Colonic mucosa (tissue), 4 donors: ENCODE data around the gene TCF7L1. TPM values are rescaled to one million over a fixed set of nuclear protein-coding genes. Genes with fewer than 3 reads are reported as not detected.

Experiments used
- DNase-seq: peaks from one replicate; pipeline ENCODE4 v3.0.0-alpha.2; 2020
- H3K27ac ChIP-seq: fragments of 200-600 bp; one replicate; pipeline ENCODE4 v1.8.0; 2021
- H3K27me3 ChIP-seq: fragments of 200-600 bp; one replicate; pipeline ENCODE4 v1.8.0; 2021
- H3K36me3 ChIP-seq: fragments of 200-600 bp; one replicate; pipeline ENCODE4 v1.8.0; 2021
- H3K4me1 ChIP-seq: fragments of 200-600 bp; one replicate; pipeline ENCODE4 v1.8.0; 2021; ENCODE audit warnings: mild to moderate bottlenecking
- H3K4me3 ChIP-seq: fragments of 200-600 bp; one replicate; pipeline ENCODE4 v1.8.0; 2021
- H3K9ac ChIP-seq, 2 donors: one replicate each; pipeline ENCODE4 v1.7.0; 2013; ENCODE audit warnings: control low read depth in 2 of 2, low read depth in 2 of 2, low read length in 2 of 2
- H3K9me3 ChIP-seq: fragments of 200-600 bp; one replicate; pipeline ENCODE4 v1.8.0; 2021
- CTCF ChIP-seq: fragments of 200-600 bp; IDR thresholded peaks from one replicate; pipeline ENCODE4 v1.8.0; 2022; ENCODE audit warnings: antibody characterized with exemption, mild to moderate bottlenecking
- intact Hi-C: fragments of 100-400 bp; cut with DNase I; formaldehyde crosslinking; loops from one replicate; pipeline ENCODE4 v1.14.1; 2022
- total RNA-seq, 2 donors: library from RNA; stranded (reverse); fragmentation: NEBNext Ultra II Directional in 1 of 2; extraction: Animal tissue kit (Norgen Biotek cat#: 25700) in 1 of 2; gene quantifications; one replicate each; pipeline ENCODE4 v1.2.1, GENCODE V29; 2021
- donor health status: healthy.
- donor health status: DM: no; HTN: no; CAD: no.
- donor health status: DM: no; HTN: no; CAD: no.

TCF7L1 gene
- total RNA-seq, 2 donors from 2014 or later = 0.99 to 3.2 TPM

- TF ChIP-seq CTCF = no peak
- Histone ChIP-seq H3K4me1 (peaks cover 4% of the 10 kb centered on the region), H3K36me3 (no peaks in the 10 kb centered on the region), H3K9ac (peak within 1 kb of the TSS; percentile 89 to 99), H3K4me3 (peak within 1 kb of the TSS; percentile 94), H3K27ac (peak within 1 kb of the TSS; percentile 94), H3K27me3 (no peaks in the 10 kb centered on the region), H3K9me3 (no peaks in the 10 kb centered on the region)
- peak; percentile 99 for DNase-seq
- intact Hi-C loops = no loop called here
These were observed 221.3 kb downstream of the TCF7L1 start, which contains the start of the genes ELMOD3 and RETSAT for GRCh38 chr2:85354286-85355072. Gene ELMOD3, plus strand, starts transcription at chr2:85354769. Its CDS starts 2,430 bp downstream, at chr2:85357199. Gene RETSAT, minus strand, starts transcription at chr2:85354528. Its CDS starts 21 bp downstream, at chr2:85354507.

- H3K9ac ChIP-seq = peak overlapping the region; percentile 89 to 99
- peak overlapping the region; percentile 94 for H3K27ac ChIP-seq
- peak overlapping the region; percentile 94 for H3K4me3 ChIP-seq
- peaks cover 4% of the 10 kb centered on the region for H3K4me1 ChIP-seq
- no peak for TF ChIP-seq CTCF
- H3K36me3 ChIP-seq = no peaks in the 10 kb centered on the region
- DNase-seq = no peak
- H3K9me3 ChIP-seq = no peaks in the 10 kb centered on the region
- intact Hi-C loops = no loop called here
- no peaks in the 10 kb centered on the region for H3K27me3 ChIP-seq
These were observed 221.8 kb downstream of the TCF7L1 start for GRCh38 chr2:85355073-85355410.

- intact Hi-C loops = no loop called here
These were observed 222.3 kb downstream of the TCF7L1 start for GRCh38 chr2:85355521-85355920.

GRCh38 chr2:85356186-85356585 lies 223.0 kb downstream of the TCF7L1 start:
- Histone ChIP-seq H3K36me3 (no peaks in the 10 kb centered on the region), H3K4me3 (no peak overlapping the region), H3K27me3 (no peaks in the 10 kb centered on the region), H3K27ac (no peak overlapping the region), H3K9ac (no peak overlapping the region), H3K4me1 (peaks cover 4% of the 10 kb centered on the region), H3K9me3 (no peaks in the 10 kb centered on the region)
- DNase-seq = no peak
- intact Hi-C loops = no loop called here
- no peak for TF ChIP-seq CTCF

More at GRCh38 chr2:85355521-85355920, 222.3 kb downstream of the TCF7L1 start:
- H3K27ac ChIP-seq = peak overlapping the region; percentile 94
- peak overlapping the region; percentile 94 for H3K4me3 ChIP-seq
- peaks cover 4% of the 10 kb centered on the region for H3K4me1 ChIP-seq
- H3K36me3 ChIP-seq = no peaks in the 10 kb centered on the region
- no peaks in the 10 kb centered on the region for H3K9me3 ChIP-seq
- no peaks in the 10 kb centered on the region for H3K27me3 ChIP-seq
- peak overlapping the region; percentile 89 to 99 for H3K9ac ChIP-seq
- no peak for TF ChIP-seq CTCF
- no peak for DNase-seq

GRCh38 chr2:85357736-85358135 lies 224.5 kb downstream of the TCF7L1 start:
- Histone ChIP-seq H3K4me1 (peaks cover 4% of the 10 kb centered on the region), H3K27ac (no peak overlapping the region), H3K9ac (no peak overlapping the region), H3K27me3 (no peaks in the 10 kb centered on the region), H3K9me3 (no peaks in the 10 kb centered on the region), H3K4me3 (no peak overlapping the region), H3K36me3 (no peaks in the 10 kb centered on the region)
- intact Hi-C loops = no loop called here
- TF ChIP-seq CTCF = no peak
- DNase-seq = no peak

Other genes with a start within 250 kb of the TCF7L1 start
- gene TMSB10, start 227.7 kb upstream of the TCF7L1 start, total RNA-seq = 1,000 to 10,000 TPM; 2,226 to 3,150 TPM
- 100 to 1,000 TPM in 1 of 2 donors, 10 to 100 TPM in 1; 96.2 to 118 TPM for gene KCMF1, start 162.2 kb upstream of the TCF7L1 start, total RNA-seq
- 100 to 1,000 TPM; 140 to 162 TPM for gene TGOLN2, start 194.6 kb downstream of the TCF7L1 start, total RNA-seq
- gene RETSAT, start 221.1 kb downstream of the TCF7L1 start, total RNA-seq = 100 to 1,000 TPM; 145 to 190 TPM
- gene ELMOD3, start 221.4 kb downstream of the TCF7L1 start, total RNA-seq = 10 to 100 TPM; 13.4 to 19.4 TPM